IPS-11a (cell line): ENCODE data around the gene ZFP36L2.
A peak's percentile ranks its signal among the peaks of the same experiment; 100 is the strongest.

Experiments used
- H3K4me3 ChIP-seq: one replicate; pipeline ENCODE4 v1.5.1; 2013; ENCODE audit warnings: low read depth, low read length, control low read depth

ZFP36L2 gene

GRCh38 chr2:43250015-43250414, 23.6 kb upstream of the ZFP36L2 start:
- H3K4me3 ChIP-seq, result no peak overlapping the region

GRCh38 chr2:43248621-43249020, 22.2 kb upstream of the ZFP36L2 start:
- no peak overlapping the region for H3K4me3 ChIP-seq

DNA sequence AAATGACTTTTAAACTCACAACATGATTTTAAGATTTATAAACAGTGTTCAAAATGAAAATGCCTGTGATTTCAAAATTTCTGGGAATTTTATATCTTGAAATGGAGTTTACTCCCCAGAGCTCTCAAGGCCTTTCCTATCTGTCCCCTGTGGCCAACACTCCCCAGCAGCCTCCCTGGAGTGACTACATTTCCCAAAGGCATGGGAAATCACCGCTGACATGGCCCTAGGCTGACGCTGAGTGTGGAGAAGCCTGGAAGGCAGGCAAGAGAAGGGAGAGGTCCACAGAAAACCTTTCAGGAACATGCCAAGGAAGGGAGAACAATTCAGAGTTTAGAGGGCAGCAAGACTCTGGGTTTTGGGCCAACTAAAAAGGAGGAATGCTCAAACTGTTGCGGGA, 20.2 kb upstream of the ZFP36L2 start:
- no peak overlapping the region for H3K4me3 ChIP-seq

DNA sequence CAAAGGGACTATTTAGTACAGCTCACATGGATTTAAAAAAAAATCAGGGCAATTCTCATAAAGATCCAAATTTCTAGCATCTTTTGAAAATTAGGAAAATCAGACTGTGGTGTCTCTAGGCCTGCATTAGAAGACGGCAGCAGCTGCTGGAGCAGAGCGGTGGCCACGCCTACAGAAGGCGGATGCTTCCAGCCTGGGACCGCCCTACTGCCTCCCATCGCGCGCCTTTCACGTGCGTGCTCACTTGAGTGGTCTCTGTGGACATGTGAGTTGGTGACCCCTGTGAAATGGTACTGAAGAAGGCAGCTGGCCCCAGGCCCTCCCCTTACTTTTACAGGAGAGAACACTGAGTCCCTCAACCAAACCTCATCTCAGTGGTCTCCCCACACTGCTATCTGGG, 15.2 kb upstream of the ZFP36L2 start:
- H3K4me3 ChIP-seq, result no peak overlapping the region

DNA sequence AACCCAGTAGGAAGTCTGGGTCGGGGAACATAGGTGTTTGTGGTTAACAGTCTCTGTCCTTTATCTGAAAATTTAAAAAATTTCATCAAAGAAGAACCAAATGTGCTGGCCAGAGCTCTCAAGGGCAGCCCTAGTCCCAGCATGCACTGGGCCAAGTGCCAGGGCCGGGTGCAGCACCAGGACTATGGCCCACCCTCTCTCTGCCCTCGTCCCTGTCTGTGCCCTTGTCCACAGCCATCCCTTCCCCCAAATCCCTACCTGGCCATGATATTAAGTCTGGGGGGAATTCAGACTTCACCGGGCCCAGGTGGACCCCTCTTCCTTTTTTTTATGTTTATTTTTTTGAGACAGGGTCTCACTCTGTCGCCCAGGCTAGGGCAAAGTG, 14.4 kb upstream of the ZFP36L2 start:
- no peak overlapping the region for H3K4me3 ChIP-seq

DNA sequence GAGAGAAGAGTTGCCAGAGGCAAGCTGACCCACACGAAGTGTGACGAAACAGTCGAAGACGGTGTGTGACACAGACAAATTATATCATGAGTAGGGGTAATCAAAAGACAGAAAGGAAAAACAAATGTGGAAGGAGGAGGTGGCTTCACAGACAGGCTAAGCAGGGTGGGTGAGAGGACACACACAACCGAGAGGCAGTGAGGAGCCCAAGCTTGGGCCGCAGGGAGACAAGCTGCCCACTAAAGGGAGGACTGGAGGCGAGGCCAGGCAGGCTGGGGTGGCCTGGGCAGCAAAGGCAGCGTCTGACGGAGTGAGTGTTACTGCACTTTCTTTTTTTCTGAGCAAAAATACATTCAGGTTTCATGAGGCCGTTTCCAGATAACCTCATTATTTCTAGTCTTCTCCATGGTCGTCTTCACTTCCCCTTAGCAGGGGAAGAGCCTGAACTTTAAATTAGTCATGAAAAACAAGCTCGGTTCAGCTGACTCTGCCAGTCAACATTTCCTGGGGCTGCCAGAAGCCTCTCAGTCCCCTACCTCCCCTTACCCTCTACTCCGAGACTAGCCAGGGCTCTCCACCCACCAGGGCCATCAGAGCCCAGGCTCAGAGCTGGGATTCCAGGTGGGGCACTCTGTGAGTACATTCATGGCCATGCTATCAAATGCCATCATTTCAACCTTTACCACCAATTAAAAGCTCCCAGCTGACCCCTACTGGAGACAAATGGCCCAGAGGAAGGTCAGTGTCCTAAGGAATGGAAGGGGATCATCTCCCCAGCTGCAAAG, 13.8 kb upstream of the ZFP36L2 start:
- no peak overlapping the region for H3K4me3 ChIP-seq

DNA sequence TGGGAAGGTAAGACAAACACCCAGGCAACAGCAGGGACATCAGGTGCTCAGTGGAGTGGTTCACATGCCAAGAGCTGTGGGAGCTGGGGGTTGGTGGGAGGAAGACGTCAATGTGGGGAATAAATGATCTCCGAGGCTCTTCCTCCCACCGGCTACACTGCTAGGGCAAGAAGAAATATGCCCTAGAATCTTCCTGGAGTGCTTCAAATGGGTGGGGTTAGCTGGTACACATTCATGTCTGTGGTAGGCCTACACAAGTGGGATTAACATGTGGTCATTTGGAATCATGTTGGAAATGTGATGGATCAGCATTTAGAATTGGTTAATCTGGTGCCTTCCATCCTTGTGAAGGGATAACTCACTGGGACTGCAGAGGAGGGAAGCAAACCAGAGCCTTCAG, 12.4 kb upstream of the ZFP36L2 start:
- H3K4me3 ChIP-seq, result no peak overlapping the region

DNA sequence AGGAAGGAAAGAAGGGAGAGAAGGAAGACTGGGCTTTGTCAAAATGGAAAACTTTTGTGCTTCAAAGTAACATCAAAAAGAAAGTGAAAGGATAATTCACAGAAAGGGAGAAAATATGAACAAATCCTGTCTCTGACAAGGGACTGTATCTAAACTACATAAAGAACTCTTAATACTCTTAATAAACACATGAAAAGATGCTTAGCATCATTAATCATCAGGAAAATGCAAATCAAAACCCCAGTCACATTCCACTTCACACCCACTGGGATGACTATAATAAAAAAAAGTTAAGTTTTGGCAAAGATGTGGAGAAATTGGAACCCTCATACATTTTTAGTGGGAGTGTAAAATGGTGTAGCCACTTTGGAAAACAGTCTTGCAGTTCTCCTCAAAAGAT, 11.8 kb upstream of the ZFP36L2 start:
- H3K4me3 ChIP-seq, result no peak overlapping the region

DNA sequence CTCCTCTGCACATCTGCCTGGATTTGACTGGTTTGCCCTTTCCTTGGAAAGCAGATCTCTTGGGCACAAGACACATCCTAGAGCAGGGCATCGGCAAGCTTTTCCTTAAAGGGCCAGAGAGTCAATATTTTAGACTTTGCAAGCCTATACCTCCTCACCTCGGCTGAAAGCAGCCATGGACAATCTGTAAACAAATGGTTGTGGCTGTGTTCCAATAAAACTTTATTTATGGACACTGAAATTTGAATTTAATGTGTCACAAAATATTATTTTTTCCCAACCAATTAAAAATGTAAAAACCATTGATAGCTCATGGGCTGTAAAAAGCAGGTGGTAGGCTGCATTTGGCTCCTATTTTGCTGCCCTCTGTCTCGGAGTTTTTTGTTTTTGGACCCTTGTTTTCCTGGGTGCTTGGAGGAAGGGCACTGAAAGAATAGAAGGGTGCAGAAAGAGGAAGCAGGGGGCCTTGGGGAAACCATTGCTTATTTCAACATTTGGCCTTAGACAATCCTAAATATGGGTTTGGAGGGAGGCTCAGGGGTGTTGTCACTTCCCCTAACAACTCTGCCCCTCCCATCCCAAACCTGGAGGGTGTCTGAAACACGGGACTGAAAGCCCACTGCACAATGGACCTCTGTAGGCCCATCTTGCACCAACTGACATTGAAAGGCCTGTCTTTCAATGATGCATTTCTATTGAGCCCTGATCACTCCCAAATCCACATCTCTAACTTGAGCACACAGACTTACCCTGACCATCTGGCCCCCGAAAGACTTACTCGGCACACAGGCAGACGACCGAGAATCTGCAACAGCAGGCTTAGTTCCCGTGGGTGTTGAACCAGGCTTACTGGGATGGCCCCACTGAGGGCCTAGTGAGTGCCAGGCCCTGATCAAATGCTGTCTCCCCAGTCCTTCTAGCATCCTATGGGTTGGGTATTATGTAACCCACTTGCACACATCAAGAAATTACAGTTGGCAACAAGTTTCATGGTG, 7.1 kb upstream of the ZFP36L2 start:
- no peak overlapping the region for H3K4me3 ChIP-seq

DNA sequence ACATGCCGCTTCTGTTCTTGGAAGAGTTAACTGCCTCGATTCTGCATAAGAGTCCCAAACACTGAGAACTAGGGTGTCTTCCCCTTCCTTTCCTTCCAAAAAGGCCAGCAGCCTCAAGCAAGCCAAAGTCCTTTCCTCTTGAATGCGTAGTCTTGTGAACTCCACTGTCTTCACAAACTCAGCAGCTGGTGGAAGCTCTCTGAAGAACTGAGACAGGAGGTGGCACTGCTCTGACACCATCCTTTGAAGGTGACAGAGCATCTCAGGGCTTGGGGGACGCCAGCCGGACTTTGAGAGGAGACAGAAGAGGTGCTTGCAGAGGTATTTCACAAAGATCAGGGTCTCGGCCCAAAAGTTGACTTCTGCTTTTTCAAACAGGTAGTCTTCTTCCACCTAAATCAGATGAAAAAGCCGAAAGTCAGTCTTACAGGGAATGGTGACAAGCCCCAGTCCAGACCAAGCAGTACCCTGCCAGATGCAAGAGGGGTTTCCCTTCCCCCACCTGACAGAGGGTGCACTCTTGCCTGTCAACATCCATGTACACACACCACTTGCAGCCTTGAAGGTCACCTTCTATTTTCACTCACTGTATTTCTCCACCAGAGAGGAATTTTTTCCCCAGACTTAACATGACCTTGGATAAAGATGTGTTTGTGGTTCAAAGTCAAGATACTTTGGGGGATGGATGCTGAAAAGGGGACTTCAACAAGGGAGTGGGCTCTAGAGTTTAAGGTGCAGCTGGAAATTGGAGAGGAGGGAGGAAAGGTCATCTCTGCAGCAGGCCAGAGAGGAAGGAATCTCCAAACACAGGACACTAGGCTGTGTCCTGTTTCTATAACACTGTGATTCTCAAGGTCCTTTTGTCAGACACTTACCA, 4.8 kb upstream of the ZFP36L2 start:
- H3K4me3 ChIP-seq, result no peak overlapping the region

GRCh38 chr2:43230351-43230885, 4.0 kb upstream of the ZFP36L2 start:
- H3K4me3 ChIP-seq, result no peak overlapping the region

- no peak overlapping the region for H3K4me3 ChIP-seq
Observed at GRCh38 chr2:43228756-43229659, 2.6 kb upstream of the ZFP36L2 start.

DNA sequence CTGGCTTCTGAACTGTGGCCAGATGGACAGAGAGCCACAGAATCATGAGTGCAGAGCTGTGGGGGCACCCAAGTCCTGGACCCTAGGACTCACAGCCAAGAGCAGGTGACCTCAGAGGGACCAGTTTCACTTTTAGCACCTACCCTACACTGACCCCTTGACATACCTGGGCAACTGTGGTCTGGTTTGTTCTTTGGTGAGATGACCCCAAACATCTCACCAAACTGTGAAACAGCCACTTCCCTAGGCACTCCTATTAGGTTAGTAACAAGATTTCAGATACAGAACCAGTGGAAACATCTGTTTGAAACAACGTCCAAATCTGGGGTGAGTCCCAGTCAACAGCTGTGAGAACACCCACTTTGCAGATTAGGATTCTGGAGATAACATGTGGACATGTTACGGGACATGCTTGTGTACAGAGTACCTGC, 1.9 kb upstream of the ZFP36L2 start:
- no peak overlapping the region for H3K4me3 ChIP-seq

DNA sequence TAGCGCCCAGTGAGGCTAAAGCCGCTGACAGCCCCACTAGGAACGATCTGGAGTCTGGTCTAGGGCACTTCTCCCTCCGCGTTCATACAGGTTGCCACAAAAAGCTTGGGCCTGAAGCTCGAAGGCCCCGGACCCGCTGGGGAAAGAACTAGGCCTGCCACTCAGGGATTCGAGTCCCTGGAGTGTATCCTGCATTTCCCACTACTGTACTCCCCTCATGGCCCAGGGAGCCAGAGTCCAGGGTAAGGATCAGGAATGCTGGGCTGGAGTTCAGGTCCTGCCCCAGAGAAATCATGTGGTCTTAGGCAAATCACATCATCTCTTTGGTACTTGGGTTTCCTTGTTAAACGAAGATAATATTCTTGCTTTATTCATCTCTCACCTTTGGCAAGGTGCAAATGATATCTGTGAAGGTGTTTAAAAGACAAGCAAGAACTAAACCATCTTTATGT, 1.4 kb upstream of the ZFP36L2 start:
- peak overlapping the region; percentile 81 for H3K4me3 ChIP-seq

DNA sequence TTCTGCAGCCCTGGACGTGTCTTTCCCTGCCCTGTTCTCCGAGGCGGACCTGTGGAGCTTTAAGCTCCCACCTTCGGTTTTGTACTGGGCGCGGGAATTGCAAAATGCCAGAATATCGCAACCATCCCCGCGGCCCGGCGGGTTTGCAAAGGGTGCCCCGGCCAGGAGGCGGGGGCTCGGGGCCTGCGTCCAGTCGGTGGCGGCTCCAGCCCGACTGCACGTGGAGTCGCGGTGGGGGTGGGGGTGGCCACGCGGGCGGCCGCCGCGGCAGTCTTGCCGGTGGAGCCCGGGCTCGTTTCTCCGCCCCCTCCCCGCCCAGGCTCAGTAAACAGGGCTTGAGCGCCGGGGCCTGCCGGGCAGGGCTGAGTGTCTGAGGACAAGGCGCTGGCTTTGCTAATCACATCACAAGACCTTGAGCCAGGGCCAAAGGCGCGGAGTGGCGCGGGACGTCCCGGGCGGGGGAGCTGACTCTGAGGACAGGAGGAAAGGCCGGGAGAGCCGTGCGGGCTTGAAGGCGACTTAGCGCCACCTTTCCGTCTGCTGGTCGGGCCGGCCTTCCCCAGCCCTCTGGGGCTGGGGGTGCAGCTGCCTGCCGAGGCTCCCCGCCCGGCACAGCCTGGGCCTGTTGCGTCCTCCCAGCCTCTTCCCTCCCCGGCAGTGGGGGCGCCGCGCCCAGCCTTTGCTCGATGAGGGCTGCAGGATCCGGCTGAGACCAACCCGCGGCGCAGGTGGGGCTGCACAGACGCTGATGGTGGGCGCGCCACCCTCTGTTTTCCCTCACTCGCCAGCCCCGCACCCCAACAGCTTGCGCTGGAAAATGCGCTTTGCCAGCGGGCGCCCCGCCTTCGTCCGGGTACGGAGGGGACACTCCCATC, 786 bp upstream of the ZFP36L2 start:
- peak overlapping the region; percentile 81 for H3K4me3 ChIP-seq

DNA sequence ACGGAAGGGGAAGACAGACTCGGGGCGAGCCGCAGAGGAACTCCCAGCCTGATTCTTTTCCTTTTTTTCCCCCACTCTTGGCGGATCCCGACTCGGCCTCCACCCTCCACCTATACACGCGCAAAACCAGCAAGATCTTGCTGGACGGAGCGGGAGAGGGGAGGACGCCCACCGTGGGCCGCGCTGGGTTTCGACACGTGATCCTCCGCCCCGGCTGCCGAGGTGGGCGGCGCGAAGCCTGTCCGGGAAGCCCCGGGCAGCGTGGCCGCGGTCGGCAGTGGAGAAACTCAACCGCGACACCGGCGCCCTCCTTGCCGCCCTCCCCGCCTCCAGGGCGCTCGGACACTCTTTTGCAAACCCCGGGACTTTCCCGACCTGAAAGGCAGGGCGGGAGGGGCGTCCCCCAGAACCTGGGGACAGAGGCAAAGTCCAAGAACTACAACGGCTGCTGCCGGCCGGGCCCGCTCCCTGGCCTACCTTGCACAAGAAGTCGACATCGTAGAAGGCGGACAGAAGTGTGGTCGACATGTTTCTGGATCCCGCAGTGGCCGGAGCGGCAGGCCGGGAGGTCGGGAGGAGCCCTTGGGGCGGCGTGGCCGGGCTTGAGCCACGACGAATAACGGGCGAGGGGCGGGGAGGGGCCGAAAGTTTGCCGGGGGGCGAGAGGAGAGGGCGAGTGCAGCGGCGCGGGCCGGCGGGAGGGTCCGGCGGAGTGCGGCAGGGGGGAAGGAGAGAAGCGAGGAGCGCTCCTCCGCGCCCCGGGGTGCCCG, 433 bp downstream of the ZFP36L2 start:
- H3K4me3 ChIP-seq, result peak overlapping the region; percentile 84

DNA sequence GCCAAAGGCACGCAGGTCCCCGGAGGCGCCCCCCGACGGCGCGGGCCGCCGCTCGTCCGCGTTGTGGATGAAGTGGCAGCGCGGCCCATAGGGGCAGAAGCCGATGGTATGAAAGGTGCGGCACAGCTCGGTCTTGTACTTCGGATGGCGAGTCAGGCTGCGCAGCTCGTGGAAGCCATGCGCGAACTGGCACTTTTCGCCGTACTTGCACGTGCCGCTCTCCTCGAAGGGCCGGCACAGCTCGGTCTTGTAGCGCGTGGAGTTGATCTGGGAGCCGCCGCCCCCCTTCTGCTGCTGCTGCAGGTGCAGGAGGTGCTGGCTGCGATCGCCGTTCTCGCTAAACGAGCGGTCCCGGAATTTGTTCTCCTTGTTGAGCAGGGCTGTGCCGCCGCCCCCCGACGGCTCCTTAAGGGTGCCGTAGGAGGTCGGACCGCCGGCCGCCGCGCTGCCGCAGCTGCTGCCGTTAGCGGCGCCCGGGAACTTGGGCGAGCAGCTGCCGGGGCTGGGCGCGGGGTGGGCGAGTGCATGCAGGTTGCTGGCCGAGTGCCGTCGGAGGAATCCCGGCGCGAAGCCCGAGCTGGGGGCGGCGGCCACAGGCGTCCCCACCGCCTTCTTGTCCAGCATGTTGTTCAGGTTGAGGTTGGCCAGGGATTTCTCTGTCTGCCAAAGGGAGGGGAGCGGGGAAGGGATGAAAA, 1.2 kb downstream of the ZFP36L2 start:
- peak overlapping the region; percentile 84 for H3K4me3 ChIP-seq
